Measurements from ENCODE around the gene ELAPOR1.

The ELAPOR1 gene

DNA sequence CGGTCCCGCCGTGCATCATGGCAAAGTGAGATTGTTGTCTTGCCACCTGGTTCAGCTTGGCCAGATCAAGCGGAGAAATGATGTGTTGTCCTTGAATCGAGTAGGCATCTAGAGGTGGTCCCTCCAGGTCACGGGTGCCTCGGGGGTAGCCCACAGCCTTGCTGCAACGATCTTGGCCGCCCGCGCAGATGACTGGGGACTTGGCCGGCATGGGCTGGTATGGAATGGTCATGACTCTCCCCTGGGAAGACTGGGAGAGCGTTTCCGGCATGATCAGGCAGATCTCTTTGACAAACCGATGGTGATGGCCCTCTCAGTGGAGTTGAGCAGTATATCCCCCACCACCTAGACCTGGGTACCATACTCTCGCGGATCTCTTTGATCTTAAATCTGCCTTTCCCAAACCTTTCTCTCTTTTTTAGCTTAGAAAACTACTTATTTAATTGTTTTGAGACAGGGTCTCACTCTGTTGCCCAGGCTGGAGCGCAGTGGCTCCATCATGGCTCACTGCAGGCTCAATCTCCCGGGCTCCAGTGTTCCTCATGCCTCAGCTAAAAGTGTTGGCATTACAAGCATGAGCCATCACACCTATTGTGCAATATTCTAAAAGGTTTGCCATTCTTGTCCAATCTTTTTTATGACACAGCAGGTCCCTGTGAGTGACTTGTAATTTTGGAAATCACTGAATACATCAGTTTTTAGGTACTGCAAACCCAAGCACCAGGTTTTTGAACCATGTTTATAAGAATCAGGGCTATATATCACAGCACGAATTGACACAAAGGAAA lies 9.4 kb upstream of the ELAPOR1 start:
- Mint-ChIP-seq H3K27ac (no peak overlapping the region), H3K4me3 (peak overlapping the region in 2 of 3 experiments; percentile 59 to 61), H3K36me3 (ENCODE audit: low read depth) (peaks cover 12% of the 10 kb centered on the region), H3K27me3 (ENCODE audit: low read depth) (no peaks in the 10 kb centered on the region), H3K9me3 (no peaks in the 10 kb centered on the region), H3K4me1 (peaks cover 5% of the 10 kb centered on the region)
- TF ChIP-seq, protein P1, sequence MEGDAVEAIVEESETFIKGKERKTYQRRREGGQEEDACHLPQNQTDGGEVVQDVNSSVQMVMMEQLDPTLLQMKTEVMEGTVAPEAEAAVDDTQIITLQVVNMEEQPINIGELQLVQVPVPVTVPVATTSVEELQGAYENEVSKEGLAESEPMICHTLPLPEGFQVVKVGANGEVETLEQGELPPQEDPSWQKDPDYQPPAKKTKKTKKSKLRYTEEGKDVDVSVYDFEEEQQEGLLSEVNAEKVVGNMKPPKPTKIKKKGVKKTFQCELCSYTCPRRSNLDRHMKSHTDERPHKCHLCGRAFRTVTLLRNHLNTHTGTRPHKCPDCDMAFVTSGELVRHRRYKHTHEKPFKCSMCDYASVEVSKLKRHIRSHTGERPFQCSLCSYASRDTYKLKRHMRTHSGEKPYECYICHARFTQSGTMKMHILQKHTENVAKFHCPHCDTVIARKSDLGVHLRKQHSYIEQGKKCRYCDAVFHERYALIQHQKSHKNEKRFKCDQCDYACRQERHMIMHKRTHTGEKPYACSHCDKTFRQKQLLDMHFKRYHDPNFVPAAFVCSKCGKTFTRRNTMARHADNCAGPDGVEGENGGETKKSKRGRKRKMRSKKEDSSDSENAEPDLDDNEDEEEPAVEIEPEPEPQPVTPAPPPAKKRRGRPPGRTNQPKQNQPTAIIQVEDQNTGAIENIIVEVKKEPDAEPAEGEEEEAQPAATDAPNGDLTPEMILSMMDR (IDR thresholded peaks at IDR 0.05; ENCODE audit: unreplicated experiment in 3 of 3) = no peak

DNA sequence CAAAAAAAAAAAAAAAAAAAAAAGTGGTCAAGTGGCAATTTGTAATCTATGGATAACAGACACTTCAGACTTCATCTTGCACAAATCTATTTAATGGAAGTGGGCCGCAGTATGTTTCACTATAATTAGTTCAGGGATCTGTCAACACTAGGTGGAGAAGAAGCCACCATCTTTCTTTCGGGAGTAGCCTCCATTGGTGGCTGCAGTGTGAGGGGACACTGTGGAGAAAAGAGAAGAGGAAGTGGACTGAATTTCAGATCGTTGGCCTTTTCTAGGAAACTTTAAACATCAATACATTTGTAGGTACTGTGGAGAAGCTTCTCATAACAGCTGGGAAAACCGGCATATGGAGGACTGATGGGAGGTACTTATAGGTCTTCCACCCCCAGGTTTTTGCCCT lies 8.0 kb upstream of the ELAPOR1 start:
- Mint-ChIP-seq H3K4me3 (peak overlapping the region in 1 of 3 experiments; percentile 62), H3K36me3 (ENCODE audit: low read depth) (peaks cover 12% of the 10 kb centered on the region), H3K27ac (no peak overlapping the region), H3K4me1 (no peaks in the 10 kb centered on the region), H3K27me3 (ENCODE audit: low read depth) (peaks cover 11% of the 10 kb centered on the region), H3K9me3 (no peaks in the 10 kb centered on the region)
- TF ChIP-seq, protein P1 (IDR thresholded peaks at IDR 0.05; ENCODE audit: unreplicated experiment in 3 of 3) = no peak

DNA sequence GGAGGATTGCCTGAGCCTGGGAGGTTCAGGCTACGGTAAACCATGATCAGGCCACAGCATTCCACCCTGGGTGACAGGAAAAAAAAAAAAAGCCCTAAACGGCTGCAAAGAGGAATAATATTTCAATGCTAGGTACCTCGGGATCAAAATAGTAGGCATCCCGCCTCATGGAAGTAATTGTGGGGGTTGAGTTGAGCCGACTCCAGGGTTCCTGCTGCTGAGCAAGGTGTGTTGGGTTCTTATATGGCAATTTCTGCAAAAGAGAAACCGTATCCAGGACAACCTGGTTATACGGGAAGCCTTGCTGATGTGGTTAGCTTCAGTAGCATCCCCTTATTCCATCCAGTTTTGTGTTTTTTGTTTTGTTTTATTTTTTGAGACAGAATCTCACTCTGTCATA lies 6.1 kb upstream of the ELAPOR1 start:
- no peaks in the 10 kb centered on the region for H3K9me3 Mint-ChIP-seq
- H3K4me3 Mint-ChIP-seq = no peak overlapping the region
- peaks cover 8% of the 10 kb centered on the region for H3K36me3 Mint-ChIP-seq (ENCODE audit: low read depth)
- peaks cover 7% of the 10 kb centered on the region for H3K4me1 Mint-ChIP-seq
- peaks cover 28% of the 10 kb centered on the region for H3K27me3 Mint-ChIP-seq (ENCODE audit: low read depth)
- TF ChIP-seq, protein P1 (IDR thresholded peaks at IDR 0.05; ENCODE audit: unreplicated experiment in 3 of 3) = no peak
- H3K27ac Mint-ChIP-seq = no peak overlapping the region

- peaks cover 11% of the 10 kb centered on the region for H3K4me1 Mint-ChIP-seq
- no peaks in the 10 kb centered on the region for H3K9me3 Mint-ChIP-seq
- no peaks in the 10 kb centered on the region for H3K36me3 Mint-ChIP-seq (ENCODE audit: low read depth)
Measured at GRCh38 chr1:109109906-109110305, 4.0 kb upstream of the ELAPOR1 start.

GRCh38 chr1:109111386-109112055 lies 2.4 kb upstream of the ELAPOR1 start:
- Mint-ChIP-seq H3K9me3 (no peaks in the 10 kb centered on the region), H3K27me3 (ENCODE audit: low read depth) (peaks cover 65% of the 10 kb centered on the region), H3K4me3 (no peak overlapping the region), H3K27ac (no peak overlapping the region), H3K36me3 (ENCODE audit: low read depth) (no peaks in the 10 kb centered on the region), H3K4me1 (peaks cover 11% of the 10 kb centered on the region)
- TF ChIP-seq, protein P1 (IDR thresholded peaks at IDR 0.05; ENCODE audit: unreplicated experiment in 3 of 3) = no peak

More at GRCh38 chr1:109109906-109110305, 4.0 kb upstream of the ELAPOR1 start:
- Mint-ChIP-seq H3K27me3 (ENCODE audit: low read depth) (peaks cover 49% of the 10 kb centered on the region), H3K27ac (no peak overlapping the region), H3K4me3 (no peak overlapping the region)
- TF ChIP-seq, protein P1 (IDR thresholded peaks at IDR 0.05; ENCODE audit: unreplicated experiment in 3 of 3) = no peak

Measured in nephron (organoid).